ENCODE measurements around the gene CLDN5.

CLDN5 gene

GRCh38 chr22:19478045-19478900, 45.9 kb downstream of the CLDN5 start:
- DNase-seq, result no peak

GRCh38 chr22:19477321-19478044, 46.7 kb downstream of the CLDN5 start:
- DNase-seq, result no peak

- DNase-seq, result no peak
These were observed 48.2 kb downstream of the CLDN5 start for GRCh38 chr22:19476023-19476422.

- no peak for DNase-seq
These were observed 50.6 kb downstream of the CLDN5 start for GRCh38 chr22:19473578-19473977.

Data from COR-L47 (cell line).